Activated naive CD4-positive, alpha-beta T cell treated with anti-CD3 and anti-CD28 coated beads, Interleukin-2, amount 50 U/mL, for 24 hours (primary cell): ENCODE results near the gene M1AP.
A peak's percentile ranks its signal among the peaks of the same experiment; 100 is the strongest.

Source experiments
- H3K27ac Mint-ChIP-seq: one replicate; pipeline ENCODE4 v1.8.0; 2021; ENCODE audit warnings: mild to moderate bottlenecking, mixed read lengths
- H3K27me3 Mint-ChIP-seq: one replicate; pipeline ENCODE4 v1.8.0; 2021; ENCODE audit warnings: mixed read lengths
- H3K36me3 Mint-ChIP-seq: one replicate; pipeline ENCODE4 v1.8.0; 2021; ENCODE audit warnings: mixed read lengths
- H3K4me1 Mint-ChIP-seq: one replicate; pipeline ENCODE4 v1.8.0; 2021; ENCODE audit warnings: mixed read lengths
- H3K4me3 Mint-ChIP-seq: one replicate; pipeline ENCODE4 v1.8.0; 2021; ENCODE audit warnings: mild to moderate bottlenecking, mixed read lengths
- H3K9me3 Mint-ChIP-seq: one replicate; pipeline ENCODE4 v1.8.0; 2021; ENCODE audit warnings: mixed read lengths

Gene M1AP

GRCh38 chr2:74535440-74535965, 112.6 kb downstream of the M1AP start:
- H3K4me3 Mint-ChIP-seq, result no peak overlapping the region

GRCh38 chr2:74534411-74534810, 113.7 kb downstream of the M1AP start:
- Mint-ChIP-seq H3K4me3 (no peak overlapping the region), H3K27me3 (peaks cover 4% of the 10 kb centered on the region), H3K36me3 (peaks cover 12% of the 10 kb centered on the region), H3K9me3 (no peaks in the 10 kb centered on the region), H3K4me1 (peaks cover 18% of the 10 kb centered on the region), H3K27ac (no peak overlapping the region)

More at GRCh38 chr2:74535440-74535965, 112.6 kb downstream of the M1AP start:
- H3K27ac Mint-ChIP-seq, result no peak overlapping the region
- H3K9me3 Mint-ChIP-seq, result no peaks in the 10 kb centered on the region
- H3K27me3 Mint-ChIP-seq, result peaks cover 5% of the 10 kb centered on the region
- peaks cover 18% of the 10 kb centered on the region for H3K4me1 Mint-ChIP-seq
- peaks cover 12% of the 10 kb centered on the region for H3K36me3 Mint-ChIP-seq

GRCh38 chr2:74533464-74533863, 114.7 kb downstream of the M1AP start:
- Mint-ChIP-seq H3K36me3 (peaks cover 12% of the 10 kb centered on the region), H3K9me3 (no peaks in the 10 kb centered on the region), H3K4me1 (peaks cover 18% of the 10 kb centered on the region), H3K27ac (no peak overlapping the region), H3K4me3 (no peak overlapping the region), H3K27me3 (no peaks in the 10 kb centered on the region)

DNA sequence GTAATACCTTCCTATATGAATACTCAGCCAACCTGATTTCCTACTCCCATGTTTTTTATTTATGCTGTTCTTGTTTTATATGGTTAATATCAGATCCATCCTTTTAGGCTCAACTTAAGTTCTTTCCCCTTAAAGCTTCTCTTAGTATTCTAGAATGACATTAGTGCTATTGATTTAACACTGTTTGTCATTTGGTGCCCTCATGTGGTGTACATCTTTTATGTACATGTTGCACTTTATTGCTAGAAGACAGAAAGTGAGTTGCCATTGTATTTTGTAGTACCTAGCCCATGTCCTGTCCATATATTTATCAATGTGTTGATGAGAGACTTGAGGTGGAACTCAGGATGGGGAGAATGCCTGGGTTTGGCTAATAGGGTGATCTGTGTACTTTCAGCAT, 115.9 kb downstream of the M1AP start:
- peaks cover 29% of the 10 kb centered on the region for H3K4me1 Mint-ChIP-seq
- H3K27me3 Mint-ChIP-seq, result no peaks in the 10 kb centered on the region
- H3K4me3 Mint-ChIP-seq, result peak overlapping the region; percentile 78
- H3K36me3 Mint-ChIP-seq, result peaks cover 22% of the 10 kb centered on the region
- no peaks in the 10 kb centered on the region for H3K9me3 Mint-ChIP-seq
- H3K27ac Mint-ChIP-seq, result peak overlapping the region; percentile 74

GRCh38 chr2:74531666-74532065, 116.5 kb downstream of the M1AP start:
- no peaks in the 10 kb centered on the region for H3K9me3 Mint-ChIP-seq
- peaks cover 30% of the 10 kb centered on the region for H3K4me1 Mint-ChIP-seq
- no peaks in the 10 kb centered on the region for H3K27me3 Mint-ChIP-seq
- peak overlapping the region; percentile 78 for H3K4me3 Mint-ChIP-seq
- no peak overlapping the region for H3K27ac Mint-ChIP-seq
- peaks cover 27% of the 10 kb centered on the region for H3K36me3 Mint-ChIP-seq

- Mint-ChIP-seq H3K27me3 (no peaks in the 10 kb centered on the region), H3K27ac (peak overlapping the region; percentile 57), H3K36me3 (peaks cover 36% of the 10 kb centered on the region), H3K4me1 (peaks cover 36% of the 10 kb centered on the region), H3K4me3 (peak overlapping the region; percentile 90), H3K9me3 (no peaks in the 10 kb centered on the region)
Measured at GRCh38 chr2:74530239-74531187, 117.6 kb downstream of the M1AP start.

- Mint-ChIP-seq H3K36me3 (peaks cover 37% of the 10 kb centered on the region), H3K4me3 (peak within 1 kb of the TSS; percentile 90), H3K9me3 (no peaks in the 10 kb centered on the region)
Measured at GRCh38 chr2:74529357-74530238, 118.5 kb downstream of the M1AP start, which contains the start of the genes AUP1 and HTRA2. TSS of gene AUP1 (minus strand) at chr2:74529706. CDS start at chr2:74529629, 77 bp downstream. TSS of gene HTRA2 (plus strand) at chr2:74529933. CDS start at chr2:74530007, 74 bp downstream.

DNA sequence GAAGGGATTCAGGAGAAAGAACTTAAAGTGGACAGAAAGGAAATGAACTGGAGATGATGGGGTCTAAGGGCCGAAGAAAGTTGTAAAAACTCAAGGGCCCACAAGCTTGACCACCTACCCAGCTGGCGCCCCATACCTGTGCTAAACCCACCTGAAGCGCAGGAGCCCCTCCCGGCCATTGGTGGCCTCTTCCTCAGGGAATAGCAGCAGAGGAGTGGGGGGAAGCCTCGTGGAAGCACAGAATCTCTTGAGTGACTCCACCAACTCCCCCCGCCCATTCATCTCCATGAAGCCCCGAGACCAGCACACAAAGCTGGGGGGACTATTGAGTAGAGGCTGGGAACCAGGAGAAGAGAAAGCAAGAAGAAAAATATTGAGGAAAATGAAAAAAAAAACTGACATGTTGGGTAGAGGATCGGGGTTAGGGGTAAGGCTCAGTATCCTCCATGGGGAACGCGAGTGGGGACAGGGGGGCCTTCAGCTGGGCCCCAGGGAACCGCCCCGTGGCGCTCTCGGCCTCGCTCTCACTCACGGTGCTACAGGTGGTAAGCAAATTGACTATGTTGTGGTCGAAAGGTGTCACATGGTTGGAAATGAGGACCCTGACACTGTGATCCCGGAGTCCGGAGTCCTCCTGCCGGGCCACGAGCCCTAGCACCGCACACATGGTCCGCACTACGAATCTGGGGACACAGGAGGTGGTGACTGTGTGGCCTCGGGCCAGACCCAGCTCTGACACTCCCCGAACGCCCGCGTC, 119.4 kb downstream of the M1AP start:
- Mint-ChIP-seq H3K4me3 (peak overlapping the region; percentile 90), H3K36me3 (peaks cover 37% of the 10 kb centered on the region), H3K27ac (peak overlapping the region; percentile 94), H3K4me1 (peaks cover 36% of the 10 kb centered on the region), H3K9me3 (no peaks in the 10 kb centered on the region), H3K27me3 (no peaks in the 10 kb centered on the region)

More at GRCh38 chr2:74529357-74530238, 118.5 kb downstream of the M1AP start, which contains the start of the genes AUP1 and HTRA2:
- H3K27me3 Mint-ChIP-seq, result no peaks in the 10 kb centered on the region
- peak within 1 kb of the TSS; percentile 94 for H3K27ac Mint-ChIP-seq
- peaks cover 36% of the 10 kb centered on the region for H3K4me1 Mint-ChIP-seq

DNA sequence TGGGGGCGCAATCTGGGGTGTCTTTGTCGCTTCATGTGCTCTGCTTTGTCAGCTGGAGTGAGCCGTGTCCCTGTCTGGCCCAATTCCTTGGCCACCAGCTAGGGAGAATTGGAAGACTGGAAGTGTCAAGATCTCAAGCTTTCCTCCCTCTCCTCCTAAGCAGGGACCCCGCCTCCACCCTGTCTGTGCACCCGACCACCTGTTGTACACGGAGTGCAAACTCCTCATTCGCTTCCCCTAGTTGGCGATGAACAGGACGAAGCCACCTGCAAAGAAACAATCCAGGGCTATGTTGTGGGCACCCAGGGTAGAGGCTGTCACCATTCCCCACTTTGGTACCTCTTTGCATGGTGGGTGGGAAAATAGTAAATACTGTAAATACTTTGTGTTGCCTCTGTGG, 120.4 kb downstream of the M1AP start:
- Mint-ChIP-seq H3K9me3 (no peaks in the 10 kb centered on the region), H3K27ac (no peak overlapping the region), H3K36me3 (peaks cover 37% of the 10 kb centered on the region), H3K4me3 (peak overlapping the region; percentile 90), H3K4me1 (peaks cover 36% of the 10 kb centered on the region), H3K27me3 (no peaks in the 10 kb centered on the region)

- no peak overlapping the region for H3K4me3 Mint-ChIP-seq
- no peak overlapping the region for H3K27ac Mint-ChIP-seq
- H3K9me3 Mint-ChIP-seq, result no peaks in the 10 kb centered on the region
- peaks cover 29% of the 10 kb centered on the region for H3K4me1 Mint-ChIP-seq
- H3K36me3 Mint-ChIP-seq, result peaks cover 29% of the 10 kb centered on the region
- no peaks in the 10 kb centered on the region for H3K27me3 Mint-ChIP-seq
Measured at GRCh38 chr2:74526649-74527230, 121.4 kb downstream of the M1AP start.

DNA sequence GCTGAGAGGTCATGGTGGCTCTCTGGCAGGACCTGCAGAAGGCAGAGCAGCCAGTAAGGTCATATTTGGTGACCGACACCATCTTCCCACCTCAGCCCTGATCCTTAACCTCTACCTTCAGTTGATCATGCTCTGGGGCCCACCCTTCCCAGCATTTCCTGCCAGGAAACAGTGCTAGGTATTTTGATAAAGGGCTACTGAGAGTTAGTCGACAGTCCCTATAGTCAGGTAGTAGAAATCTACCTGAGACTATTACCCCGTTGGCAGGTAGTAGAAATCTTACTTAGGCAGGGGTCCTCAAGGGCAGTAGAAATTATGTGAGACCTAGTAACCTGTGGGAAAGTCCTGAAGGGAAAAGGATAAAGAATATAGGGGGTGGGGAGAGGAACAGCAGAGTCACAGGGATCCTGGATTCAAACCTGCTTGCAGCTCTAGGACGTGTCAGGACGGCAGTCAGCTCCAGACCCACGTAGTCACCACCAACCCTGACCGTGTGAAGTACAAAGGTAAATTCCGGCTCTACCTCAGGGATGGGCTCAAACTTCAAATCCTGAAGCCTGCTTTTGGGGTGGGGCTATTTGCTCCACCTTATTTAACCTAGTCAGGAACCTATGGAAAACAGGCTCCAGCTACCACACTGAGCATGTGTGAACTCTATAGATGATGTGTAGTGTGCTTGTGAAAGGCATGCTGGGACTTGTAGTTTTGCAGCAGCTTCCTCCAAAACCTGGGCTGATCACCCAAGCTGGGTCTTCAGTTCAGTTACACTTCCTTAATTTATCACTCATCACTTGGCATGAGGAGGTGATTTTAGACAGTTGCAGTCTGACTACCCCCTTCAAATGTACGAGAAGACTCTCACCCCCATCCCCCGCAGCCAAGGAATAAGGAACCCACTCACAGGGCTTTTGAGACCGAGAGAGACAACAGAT, 122.1 kb downstream of the M1AP start, which contains the start of gene DQX1:
TSS of gene DQX1 (minus strand) at position 515 of the 932 bp plus-strand sequence. CDS start at position 13, 502 bp downstream.
- H3K36me3 Mint-ChIP-seq, result peaks cover 28% of the 10 kb centered on the region
- H3K9me3 Mint-ChIP-seq, result no peaks in the 10 kb centered on the region
- H3K27ac Mint-ChIP-seq, result no peak within 1 kb of the TSS
- no peaks in the 10 kb centered on the region for H3K27me3 Mint-ChIP-seq
- H3K4me1 Mint-ChIP-seq, result peaks cover 23% of the 10 kb centered on the region
- H3K4me3 Mint-ChIP-seq, result peak within 1 kb of the TSS; percentile 51

- no peaks in the 10 kb centered on the region for H3K9me3 Mint-ChIP-seq
- no peak overlapping the region for H3K4me3 Mint-ChIP-seq
- peaks cover 18% of the 10 kb centered on the region for H3K4me1 Mint-ChIP-seq
- no peak overlapping the region for H3K27ac Mint-ChIP-seq
- peaks cover 26% of the 10 kb centered on the region for H3K36me3 Mint-ChIP-seq
- H3K27me3 Mint-ChIP-seq, result peaks cover 3% of the 10 kb centered on the region
Measured at GRCh38 chr2:74524955-74525716, 123.0 kb downstream of the M1AP start.

DNA sequence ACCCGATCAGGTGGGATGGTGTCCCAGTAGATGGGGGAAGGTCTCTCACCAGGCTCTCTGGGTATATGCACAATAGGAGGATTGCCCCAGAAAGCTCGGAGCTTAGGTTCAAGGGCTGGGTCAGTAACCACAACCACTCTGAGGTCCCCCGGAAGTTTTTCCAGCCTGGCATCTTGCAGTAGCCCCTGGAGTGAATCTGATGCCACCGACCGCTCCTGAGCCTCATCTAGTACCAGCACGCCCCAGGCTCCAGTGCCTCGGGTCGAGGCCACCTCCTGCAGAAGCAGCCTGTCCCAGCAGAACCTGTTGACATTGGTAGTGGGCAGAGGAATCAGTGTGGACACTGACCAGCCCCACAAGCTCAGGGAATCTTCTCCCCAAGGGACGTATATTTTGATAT, 124.1 kb downstream of the M1AP start:
- Mint-ChIP-seq H3K4me1 (peaks cover 18% of the 10 kb centered on the region), H3K9me3 (no peaks in the 10 kb centered on the region), H3K4me3 (no peak overlapping the region), H3K36me3 (peaks cover 26% of the 10 kb centered on the region), H3K27ac (no peak overlapping the region), H3K27me3 (peaks cover 10% of the 10 kb centered on the region)
